ENCODE measurements around the gene FBXO9. TPM values are rescaled to one million over a fixed set of nuclear protein-coding genes. Genes with fewer than 3 reads are reported as not detected.

Gene FBXO9
- total RNA-seq, 2 donors from 2014 or later: 33.3 to 55.5 TPM

- ATAC-seq (peak; percentile 79 to 85), DNase-seq (ENCODE audit: low spot score in 2 of 2) (peak; percentile 86 to 93)
- H3K27ac Mint-ChIP-seq: peak overlapping the region; percentile 93 to 97
- H3K36me3 Mint-ChIP-seq: peaks cover 0 to 6% of the 10 kb centered on the region in 2 donors
- H3K9me3 Mint-ChIP-seq: no peaks in the 10 kb centered on the region
Observed at GRCh38 chr6:53064726-53065265, 408 bp upstream of the FBXO9 start.

- DNase-seq (ENCODE audit: low spot score in 2 of 2) (peak; percentile 30 to 59), ATAC-seq (no peak)
- Mint-ChIP-seq H3K27ac (peak overlapping the region; percentile 88 to 93), H3K36me3 (peaks cover 0 to 3% of the 10 kb centered on the region in 2 donors), H3K9me3 (no peaks in the 10 kb centered on the region)
Observed at GRCh38 chr6:53066077-53066417, 843 bp downstream of the FBXO9 start.

- Mint-ChIP-seq H3K36me3 (peaks cover 0 to 2% of the 10 kb centered on the region in 2 donors), H3K27ac (no peak overlapping the region), H3K9me3 (no peaks in the 10 kb centered on the region)
- ATAC-seq: no peak
- no peak for DNase-seq (ENCODE audit: low spot score in 2 of 2)
Observed at GRCh38 chr6:53066874-53067706, 1.9 kb downstream of the FBXO9 start.

- ATAC-seq (no peak), DNase-seq (ENCODE audit: low spot score in 2 of 2) (no peak)
- H3K27ac Mint-ChIP-seq: no peak overlapping the region
- no peaks in the 10 kb centered on the region for H3K9me3 Mint-ChIP-seq
- H3K36me3 Mint-ChIP-seq: peaks cover 0 to 7% of the 10 kb centered on the region in 2 donors
Observed at GRCh38 chr6:53067849-53068361, 2.7 kb downstream of the FBXO9 start.

GRCh38 chr6:53069427-53069826 is 4.2 kb downstream of the FBXO9 start:
- Mint-ChIP-seq H3K9me3 (no peaks in the 10 kb centered on the region), H3K36me3 (peaks cover 3 to 12% of the 10 kb centered on the region in 2 donors), H3K27ac (no peak overlapping the region)
- DNase-seq (ENCODE audit: low spot score in 2 of 2) (no peak), ATAC-seq (no peak)

GRCh38 chr6:53070806-53071205 is 5.6 kb downstream of the FBXO9 start:
- ATAC-seq (peak; percentile 99), DNase-seq (ENCODE audit: low spot score in 2 of 2) (peak in 1 of 2 donors; percentile 26)
- no peaks in the 10 kb centered on the region for H3K9me3 Mint-ChIP-seq
- H3K36me3 Mint-ChIP-seq: peaks cover 4 to 14% of the 10 kb centered on the region in 2 donors
- H3K27ac Mint-ChIP-seq: peak overlapping the region; percentile 12 to 37

GRCh38 chr6:53074347-53074746 is 9.1 kb downstream of the FBXO9 start:
- H3K27ac Mint-ChIP-seq: no peak overlapping the region
- no peak for ATAC-seq

GRCh38 chr6:53080813-53081212 is 15.6 kb downstream of the FBXO9 start:
- no peak for DNase-seq (ENCODE audit: low spot score in 2 of 2)
- no peak overlapping the region for H3K27ac Mint-ChIP-seq
- no peak for ATAC-seq
- no peaks in the 10 kb centered on the region for H3K9me3 Mint-ChIP-seq
- peaks cover 4 to 6% of the 10 kb centered on the region in 2 donors for H3K36me3 Mint-ChIP-seq

More at GRCh38 chr6:53074347-53074746, 9.1 kb downstream of the FBXO9 start:
- Mint-ChIP-seq H3K36me3 (peaks cover 4 to 14% of the 10 kb centered on the region in 2 donors), H3K9me3 (no peaks in the 10 kb centered on the region)
- DNase-seq (ENCODE audit: low spot score in 2 of 2): no peak

GRCh38 chr6:53086302-53086701 is 21.1 kb downstream of the FBXO9 start:
- Mint-ChIP-seq H3K27ac (peak overlapping the region in 1 of 2 donors; percentile 68), H3K36me3 (peaks cover 6 to 9% of the 10 kb centered on the region in 2 donors), H3K9me3 (no peaks in the 10 kb centered on the region)
- DNase-seq (ENCODE audit: low spot score in 2 of 2) (no peak), ATAC-seq (no peak)

- H3K36me3 Mint-ChIP-seq: peaks cover 0 to 5% of the 10 kb centered on the region in 2 donors
- no peak for ATAC-seq
- no peak overlapping the region for H3K27ac Mint-ChIP-seq
- no peak for DNase-seq (ENCODE audit: low spot score in 2 of 2)
- H3K9me3 Mint-ChIP-seq: no peaks in the 10 kb centered on the region
Observed at GRCh38 chr6:53089948-53090347, 24.7 kb downstream of the FBXO9 start.

- no peaks in the 10 kb centered on the region for H3K9me3 Mint-ChIP-seq
- no peak overlapping the region for H3K27ac Mint-ChIP-seq
- DNase-seq (ENCODE audit: low spot score in 2 of 2): no peak
- ATAC-seq: no peak
- H3K36me3 Mint-ChIP-seq: peaks cover 0 to 5% of the 10 kb centered on the region in 2 donors
Observed at GRCh38 chr6:53090576-53090975, 25.4 kb downstream of the FBXO9 start.

- ATAC-seq (no peak), DNase-seq (ENCODE audit: low spot score in 2 of 2) (no peak)
- no peaks in the 10 kb centered on the region for H3K9me3 Mint-ChIP-seq
- H3K27ac Mint-ChIP-seq: no peak overlapping the region
- H3K36me3 Mint-ChIP-seq: no peaks in the 10 kb centered on the region
Observed at GRCh38 chr6:53095270-53095669, 30.1 kb downstream of the FBXO9 start.

GRCh38 chr6:53095716-53096115 is 30.5 kb downstream of the FBXO9 start:
- no peaks in the 10 kb centered on the region for H3K36me3 Mint-ChIP-seq

GRCh38 chr6:53100561-53100960 is 35.4 kb downstream of the FBXO9 start:
- no peak for DNase-seq (ENCODE audit: low spot score in 2 of 2)
- Mint-ChIP-seq H3K36me3 (no peaks in the 10 kb centered on the region), H3K9me3 (no peaks in the 10 kb centered on the region), H3K27ac (peak overlapping the region in 1 of 2 donors; percentile 54)
- no peak for ATAC-seq

More at GRCh38 chr6:53095716-53096115, 30.5 kb downstream of the FBXO9 start:
- DNase-seq (ENCODE audit: low spot score in 2 of 2) (no peak), ATAC-seq (no peak)
- Mint-ChIP-seq H3K9me3 (no peaks in the 10 kb centered on the region), H3K27ac (no peak overlapping the region)

GRCh38 chr6:53101006-53101405 is 35.8 kb downstream of the FBXO9 start:
- H3K27ac Mint-ChIP-seq: peak overlapping the region in 1 of 2 donors; percentile 54
- no peaks in the 10 kb centered on the region for H3K36me3 Mint-ChIP-seq
- ATAC-seq (peak in 1 of 2 donors; percentile 85), DNase-seq (ENCODE audit: low spot score in 2 of 2) (no peak)
- H3K9me3 Mint-ChIP-seq: no peaks in the 10 kb centered on the region

GRCh38 chr6:53103993-53104675 is 38.9 kb downstream of the FBXO9 start:
- ATAC-seq (no peak), DNase-seq (ENCODE audit: low spot score in 2 of 2) (no peak)
- no peak overlapping the region for H3K27ac Mint-ChIP-seq
- no peaks in the 10 kb centered on the region for H3K9me3 Mint-ChIP-seq
- H3K36me3 Mint-ChIP-seq: no peaks in the 10 kb centered on the region

- H3K36me3 Mint-ChIP-seq: no peaks in the 10 kb centered on the region
- DNase-seq (ENCODE audit: low spot score in 2 of 2) (no peak), ATAC-seq (no peak)
- H3K9me3 Mint-ChIP-seq: no peaks in the 10 kb centered on the region
- no peak overlapping the region for H3K27ac Mint-ChIP-seq
Observed at GRCh38 chr6:53104916-53105315, 39.7 kb downstream of the FBXO9 start.

Data from activated naive CD4-positive, alpha-beta T cell treated with anti-CD3 and anti-CD28 coated beads, Interleukin-2, amount 50 U/mL, for 72 hours (primary cell).